GM18526 (cell line): ENCODE data around the gene HNRNPLL.

Experiments used
- POLR2A ChIP-seq: IDR thresholded peaks from 3 replicates; pipeline ENCODE4 v1.6.1; 2011; ENCODE audit not compliant: insufficient read length; ENCODE audit errors: extremely low read depth

The HNRNPLL gene

GRCh38 chr2:38599706-38600105 lies 3.0 kb downstream of the HNRNPLL start:
- no peak for TF ChIP-seq POLR2A

GRCh38 chr2:38598991-38599295 lies 3.8 kb downstream of the HNRNPLL start:
- TF ChIP-seq POLR2A = no peak

- no peak for TF ChIP-seq POLR2A
Measured at GRCh38 chr2:38598200-38598990, 4.3 kb downstream of the HNRNPLL start.

GRCh38 chr2:38597115-38597514 lies 5.6 kb downstream of the HNRNPLL start:
- TF ChIP-seq POLR2A = no peak

- TF ChIP-seq POLR2A = no peak
Measured at GRCh38 chr2:38596229-38596628, 6.5 kb downstream of the HNRNPLL start.

GRCh38 chr2:38592951-38593350 lies 9.8 kb downstream of the HNRNPLL start:
- TF ChIP-seq POLR2A = no peak

GRCh38 chr2:38591152-38591551 lies 11.6 kb downstream of the HNRNPLL start:
- no peak for TF ChIP-seq POLR2A

GRCh38 chr2:38590053-38590452 lies 12.7 kb downstream of the HNRNPLL start:
- TF ChIP-seq POLR2A = no peak

GRCh38 chr2:38586931-38587330 lies 15.8 kb downstream of the HNRNPLL start:
- no peak for TF ChIP-seq POLR2A

GRCh38 chr2:38584881-38585280 lies 17.8 kb downstream of the HNRNPLL start:
- no peak for TF ChIP-seq POLR2A

- no peak for TF ChIP-seq POLR2A
Measured at GRCh38 chr2:38583994-38584393, 18.7 kb downstream of the HNRNPLL start.

- no peak for TF ChIP-seq POLR2A
Measured at GRCh38 chr2:38583524-38583923, 19.2 kb downstream of the HNRNPLL start.

GRCh38 chr2:38581193-38582147 lies 21.3 kb downstream of the HNRNPLL start:
- TF ChIP-seq POLR2A = no peak

GRCh38 chr2:38580115-38580636 lies 22.6 kb downstream of the HNRNPLL start:
- TF ChIP-seq POLR2A = no peak

GRCh38 chr2:38578832-38579231 lies 23.9 kb downstream of the HNRNPLL start:
- no peak for TF ChIP-seq POLR2A

- TF ChIP-seq POLR2A = no peak
Measured at GRCh38 chr2:38574278-38574677, 28.4 kb downstream of the HNRNPLL start.
